ENCODE results near the gene SPINT4.
"Not testable (repeated sequence)": the region's sequence is repeated elsewhere in the genome, so short reads cannot be mapped to it uniquely, and the experiment has no call there.

Gene SPINT4

GRCh38 chr20:45752746-45753145 is 30.6 kb downstream of the SPINT4 start:
- in situ Hi-C loops (cut with HindIII; ENCODE audit: low pct_ligation_motif_present, low sequenced_read_pairs): no loop called here
- no peaks in the 10 kb centered on the region for H3K27me3 ChIP-seq (replicated peaks)
- no peaks in the 10 kb centered on the region for H3K36me3 ChIP-seq (replicated peaks)
- no peak overlapping the region for H3K4me3 ChIP-seq (ENCODE audit: low read depth, low read length)
- no peak overlapping the region for H3K27ac ChIP-seq
- DNase-seq: no peak
- no peak for TF ChIP-seq CTCF (IDR thresholded peaks at IDR 0.05; ENCODE audit: low read depth, low read length, missing control alignments)

- H3K4me3 ChIP-seq (ENCODE audit: low read depth, low read length): no peak overlapping the region
- no peak for TF ChIP-seq CTCF (IDR thresholded peaks at IDR 0.05; ENCODE audit: low read depth, low read length, missing control alignments)
- H3K27ac ChIP-seq: no peak overlapping the region
- DNase-seq: no peak
- H3K36me3 ChIP-seq (replicated peaks): no peaks in the 10 kb centered on the region
- in situ Hi-C loops (cut with HindIII; ENCODE audit: low pct_ligation_motif_present, low sequenced_read_pairs): no loop called here
- H3K27me3 ChIP-seq (replicated peaks): no peaks in the 10 kb centered on the region
Observed at GRCh38 chr20:45758096-45758495, 35.9 kb downstream of the SPINT4 start.

GRCh38 chr20:45759921-45760320 is 37.8 kb downstream of the SPINT4 start:
- H3K4me3 ChIP-seq (ENCODE audit: low read depth, low read length); H3K27ac ChIP-seq; in situ Hi-C loops (cut with HindIII; ENCODE audit: low pct_ligation_motif_present, low sequenced_read_pairs); DNase-seq; H3K27me3 ChIP-seq (replicated peaks); H3K36me3 ChIP-seq (replicated peaks): not testable (repeated sequence)

GRCh38 chr20:45761966-45762365 is 39.8 kb downstream of the SPINT4 start:
- in situ Hi-C loops (cut with HindIII; ENCODE audit: low pct_ligation_motif_present, low sequenced_read_pairs); H3K27me3 ChIP-seq (replicated peaks); H3K36me3 ChIP-seq (replicated peaks); DNase-seq; H3K4me3 ChIP-seq (ENCODE audit: low read depth, low read length); H3K27ac ChIP-seq: not testable (repeated sequence)

- not testable (repeated sequence) for H3K36me3 ChIP-seq (replicated peaks)
Observed at GRCh38 chr20:45764618-45765282, 42.6 kb downstream of the SPINT4 start.

GRCh38 chr20:45765307-45765875 is 43.2 kb downstream of the SPINT4 start:
- no peak for DNase-seq
- Histone ChIP-seq H3K36me3 (replicated peaks) (no peaks in the 10 kb centered on the region), H3K27me3 (replicated peaks) (no peaks in the 10 kb centered on the region), H3K27ac (no peak overlapping the region), H3K4me3 (ENCODE audit: low read depth, low read length) (no peak overlapping the region)
- TF ChIP-seq CTCF (IDR thresholded peaks at IDR 0.05; ENCODE audit: low read depth, low read length, missing control alignments): no peak
- in situ Hi-C loops (cut with HindIII; ENCODE audit: low pct_ligation_motif_present, low sequenced_read_pairs): no loop called here

More at GRCh38 chr20:45764618-45765282, 42.6 kb downstream of the SPINT4 start:
- H3K4me3 ChIP-seq (ENCODE audit: low read depth, low read length); in situ Hi-C loops (cut with HindIII; ENCODE audit: low pct_ligation_motif_present, low sequenced_read_pairs); DNase-seq; H3K27ac ChIP-seq; H3K27me3 ChIP-seq (replicated peaks): not testable (repeated sequence)

- no peak for TF ChIP-seq CTCF (IDR thresholded peaks at IDR 0.05; ENCODE audit: low read depth, low read length, missing control alignments)
- Histone ChIP-seq H3K27me3 (replicated peaks) (no peaks in the 10 kb centered on the region), H3K36me3 (replicated peaks) (no peaks in the 10 kb centered on the region), H3K4me3 (ENCODE audit: low read depth, low read length) (no peak overlapping the region), H3K27ac (no peak overlapping the region)
- DNase-seq: no peak
- in situ Hi-C loops (cut with HindIII; ENCODE audit: low pct_ligation_motif_present, low sequenced_read_pairs): no loop called here
Observed at GRCh38 chr20:45765980-45766379, 43.8 kb downstream of the SPINT4 start.

Measured in brain microvascular endothelial cell (primary cell).